PC-3 (cell line): Measurements from ENCODE around the gene JAML. TPM values are rescaled to one million over a fixed set of nuclear protein-coding genes. Genes with fewer than 3 reads are reported as not detected.

Experiments
- ATAC-seq: fragments of 200-7000 bp; cut with Tn5 transposase; 2 replicates; pipeline ENCODE4 v1.9.1; 2020; ENCODE audit warnings: mild to moderate bottlenecking, moderate library complexity
- BruUV-seq: library from RNA; stranded (reverse); fragments of 400-500 nt; replicated peaks from 2 replicates; lab custom pipeline; 2021; lab: Mats Ljungman, UMichigan
- CTCF ChIA-PET: fragments of 300-600 bp; sonication (Branson Sonifier 250); formaldehyde crosslinking; loops from one replicate; lab custom pipeline; 2022; ENCODE audit warnings: antibody characterized with exemption; lab: Charles Lee
- POLR2A ChIA-PET: fragments of 300-600 bp; sonication (Branson Sonifier 250); formaldehyde crosslinking; loops from one replicate; lab custom pipeline; 2022; ENCODE audit warnings: antibody characterized with exemption; ENCODE audit not compliant: unreplicated experiment; lab: Charles Lee
- DNase-seq: peaks from one replicate; pipeline ENCODE4 v3.0.0-alpha.2; 2015
- H2AFZ ChIP-seq: fragments of 300-600 bp; sonication (generic); 2 replicates; pipeline ENCODE4 v1.6.0; 2016; ENCODE audit warnings: antibody characterized with exemption, low read length
- H3F3A ChIP-seq: fragments of 300-600 bp; sonication (generic); one replicate; pipeline ENCODE4 v1.6.0; 2017; ENCODE audit warnings: antibody characterized with exemption, low read length, control low read depth, mild to moderate bottlenecking; ENCODE audit not compliant: unreplicated experiment
- H3K27ac ChIP-seq: fragments of 300-600 bp; sonication (generic); 2 replicates; pipeline ENCODE4 v1.5.1; 2016; ENCODE audit warnings: mild to moderate bottlenecking, low read length
- H3K27me3 ChIP-seq: fragments of 300-600 bp; sonication (generic); 2 replicates; pipeline ENCODE4 v1.6.1; 2016; ENCODE audit warnings: low read length, mixed read lengths
- H3K36me3 ChIP-seq: fragments of 300-600 bp; sonication (generic); 2 replicates; pipeline ENCODE4 v1.6.1; 2016; ENCODE audit warnings: low read depth, mixed run types, low read length, mixed read lengths
- H3K4me1 ChIP-seq: fragments of 300-600 bp; sonication (generic); 2 replicates; pipeline ENCODE4 v1.5.1; 2016; ENCODE audit warnings: low read length; ENCODE audit not compliant: insufficient read depth
- H3K4me2 ChIP-seq: fragments of 300-600 bp; sonication (generic); 2 replicates; pipeline ENCODE4 v1.6.0; 2016; ENCODE audit warnings: low read length
- H3K4me3 ChIP-seq: fragments of 300-600 bp; sonication (generic); 2 replicates; pipeline ENCODE4 v1.5.1; 2016; ENCODE audit warnings: mild to moderate bottlenecking, low read length, mixed read lengths
- H3K79me2 ChIP-seq: fragments of 300-600 bp; sonication (generic); 2 replicates; pipeline ENCODE4 v1.6.1; 2017; ENCODE audit warnings: low read length, mixed read lengths
- H3K9ac ChIP-seq: fragments of 300-600 bp; sonication (generic); 2 replicates; pipeline ENCODE4 v1.6.0; 2016; ENCODE audit warnings: mild to moderate bottlenecking, low read length
- H3K9me2 ChIP-seq: fragments of 300-600 bp; sonication (generic); replicated peaks from 2 replicates; pipeline ENCODE4 v1.6.1; 2016; ENCODE audit warnings: mixed run types, low read length, mixed read lengths
- H3K9me3 ChIP-seq: fragments of 300-600 bp; sonication (generic); 2 replicates; pipeline ENCODE4 v1.6.1; 2016; ENCODE audit warnings: low read length, mixed read lengths
- H4K20me1 ChIP-seq: fragments of 300-600 bp; sonication (generic); 2 replicates; pipeline ENCODE4 v1.6.1; 2016; ENCODE audit warnings: low read length, mixed read lengths
- EZH2 ChIP-seq: fragments of 300-600 bp; sonication (generic); IDR thresholded peaks from one replicate; pipeline ENCODE4 v1.6.1; 2017; ENCODE audit warnings: antibody characterized with exemption, mild to moderate bottlenecking, low read length; ENCODE audit not compliant: unreplicated experiment
- EZH2phosphoT487 ChIP-seq: fragments of 300-600 bp; sonication (generic); IDR thresholded peaks from 2 replicates; pipeline ENCODE4 v1.6.1; 2018; ENCODE audit warnings: mild to moderate bottlenecking, antibody characterized with exemption, low read length, borderline replicate concordance
- intact Hi-C: fragments of 100-400 bp; cut with micrococcal nuclease; formaldehyde crosslinking; loops from 2 replicates; pipeline ENCODE4 v1.9.0; 2023
- total RNA-seq: library from RNA; depleted of rRNA; stranded (reverse); fragments of >200 nt; gene quantifications from 2 replicates; pipeline ENCODE4 v1.2.3, GENCODE V29; 2014
- TF ChIP-seq, protein P1 (sequence below): fragments of 300-600 bp; sonication (generic); conservative IDR thresholded peaks from 2 replicates; pipeline ENCODE4 v1.5.1; 2017; ENCODE audit warnings: antibody characterized with exemption, low read depth, mild to moderate bottlenecking, low read length

The JAML gene
- total RNA-seq, 1 experiment from 2014 or later, result not detected

DNA sequence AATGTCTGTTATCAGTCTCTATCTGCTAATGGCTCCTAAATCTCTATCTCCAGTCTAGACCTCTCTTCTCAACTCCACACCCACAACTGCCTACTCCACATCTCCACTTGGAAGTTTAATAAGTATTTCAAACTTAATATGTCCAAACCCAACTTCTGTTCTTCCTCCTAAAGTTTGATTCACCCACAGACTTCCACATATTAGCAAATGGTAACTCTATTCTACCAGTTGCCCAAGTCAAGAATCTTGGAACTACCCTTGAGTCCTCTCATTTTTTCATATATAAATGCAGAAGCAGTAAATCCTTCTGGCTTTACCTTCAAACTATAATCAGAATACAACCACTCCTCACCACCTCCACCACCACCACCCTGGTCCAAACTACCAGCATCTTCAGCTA is 6.7 kb upstream of the JAML start:
- TF ChIP-seq EZH2, result no peak
- intact Hi-C loops, result no loop called here
- Histone ChIP-seq H3K9me3 (no peaks in the 10 kb centered on the region), H3K79me2 (no peaks in the 10 kb centered on the region), H3K4me2 (no peak overlapping the region), H4K20me1 (no peaks in the 10 kb centered on the region), H3K4me3 (no peak overlapping the region), H3K36me3 (no peaks in the 10 kb centered on the region), H3F3A (no peaks in the 10 kb centered on the region), H3K9ac (no peak overlapping the region), H3K27ac (no peak overlapping the region), H3K9me2 (no peaks in the 10 kb centered on the region), H3K27me3 (no peaks in the 10 kb centered on the region), H2AFZ (no peak overlapping the region), H3K4me1 (peaks cover 22% of the 10 kb centered on the region)
- ATAC-seq (no peak), DNase-seq (no peak)
- BruUV-seq, result no TSS peak
- ChIA-PET POLR2A (no interaction called here), CTCF (no interaction called here)

DNA sequence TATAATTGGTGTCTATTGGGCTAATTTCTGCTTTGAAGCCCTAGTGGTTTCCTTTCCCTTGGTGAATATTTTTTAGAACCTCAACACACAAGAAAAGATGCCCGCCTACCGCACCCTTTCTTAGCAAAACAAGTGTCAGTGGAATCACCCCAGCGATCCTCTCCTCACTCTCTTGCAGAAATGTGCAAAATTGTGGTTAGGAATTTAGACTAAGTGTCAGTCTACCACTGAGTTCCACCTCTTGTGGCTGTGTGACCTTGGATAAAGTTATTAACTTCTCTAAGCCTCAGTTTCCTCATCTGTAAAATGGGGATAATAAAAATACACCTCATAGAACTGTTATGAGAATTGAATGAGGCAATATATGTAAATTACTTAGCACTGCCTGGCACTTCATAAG is 5.3 kb upstream of the JAML start:
- ATAC-seq (no peak), DNase-seq (no peak)
- no peak overlapping the region for H3K9ac ChIP-seq
- H3K9me2 ChIP-seq, result no peaks in the 10 kb centered on the region
- H2AFZ ChIP-seq, result no peak overlapping the region
- H3K9me3 ChIP-seq, result no peaks in the 10 kb centered on the region
- H3F3A ChIP-seq, result no peaks in the 10 kb centered on the region
- BruUV-seq, result no TSS peak
- H3K27ac ChIP-seq, result no peak overlapping the region
- H3K4me3 ChIP-seq, result no peak overlapping the region
- H3K4me1 ChIP-seq, result peaks cover 22% of the 10 kb centered on the region
- ChIA-PET POLR2A (interaction anchor here (0.6 kb wide), 1 partner anchor 289 kb away, joined by 5 read pairs; no protein-coding TSS in a partner anchor), CTCF (no interaction called here)
- H3K4me2 ChIP-seq, result no peak overlapping the region
- H3K27me3 ChIP-seq, result no peaks in the 10 kb centered on the region
- H3K79me2 ChIP-seq, result no peaks in the 10 kb centered on the region
- no peaks in the 10 kb centered on the region for H3K36me3 ChIP-seq
- no peaks in the 10 kb centered on the region for H4K20me1 ChIP-seq
- intact Hi-C loops, result no loop called here
- TF ChIP-seq EZH2phosphoT487 (no peak), EZH2 (no peak)
- TF ChIP-seq, protein P1, sequence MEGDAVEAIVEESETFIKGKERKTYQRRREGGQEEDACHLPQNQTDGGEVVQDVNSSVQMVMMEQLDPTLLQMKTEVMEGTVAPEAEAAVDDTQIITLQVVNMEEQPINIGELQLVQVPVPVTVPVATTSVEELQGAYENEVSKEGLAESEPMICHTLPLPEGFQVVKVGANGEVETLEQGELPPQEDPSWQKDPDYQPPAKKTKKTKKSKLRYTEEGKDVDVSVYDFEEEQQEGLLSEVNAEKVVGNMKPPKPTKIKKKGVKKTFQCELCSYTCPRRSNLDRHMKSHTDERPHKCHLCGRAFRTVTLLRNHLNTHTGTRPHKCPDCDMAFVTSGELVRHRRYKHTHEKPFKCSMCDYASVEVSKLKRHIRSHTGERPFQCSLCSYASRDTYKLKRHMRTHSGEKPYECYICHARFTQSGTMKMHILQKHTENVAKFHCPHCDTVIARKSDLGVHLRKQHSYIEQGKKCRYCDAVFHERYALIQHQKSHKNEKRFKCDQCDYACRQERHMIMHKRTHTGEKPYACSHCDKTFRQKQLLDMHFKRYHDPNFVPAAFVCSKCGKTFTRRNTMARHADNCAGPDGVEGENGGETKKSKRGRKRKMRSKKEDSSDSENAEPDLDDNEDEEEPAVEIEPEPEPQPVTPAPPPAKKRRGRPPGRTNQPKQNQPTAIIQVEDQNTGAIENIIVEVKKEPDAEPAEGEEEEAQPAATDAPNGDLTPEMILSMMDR, result no peak

DNA sequence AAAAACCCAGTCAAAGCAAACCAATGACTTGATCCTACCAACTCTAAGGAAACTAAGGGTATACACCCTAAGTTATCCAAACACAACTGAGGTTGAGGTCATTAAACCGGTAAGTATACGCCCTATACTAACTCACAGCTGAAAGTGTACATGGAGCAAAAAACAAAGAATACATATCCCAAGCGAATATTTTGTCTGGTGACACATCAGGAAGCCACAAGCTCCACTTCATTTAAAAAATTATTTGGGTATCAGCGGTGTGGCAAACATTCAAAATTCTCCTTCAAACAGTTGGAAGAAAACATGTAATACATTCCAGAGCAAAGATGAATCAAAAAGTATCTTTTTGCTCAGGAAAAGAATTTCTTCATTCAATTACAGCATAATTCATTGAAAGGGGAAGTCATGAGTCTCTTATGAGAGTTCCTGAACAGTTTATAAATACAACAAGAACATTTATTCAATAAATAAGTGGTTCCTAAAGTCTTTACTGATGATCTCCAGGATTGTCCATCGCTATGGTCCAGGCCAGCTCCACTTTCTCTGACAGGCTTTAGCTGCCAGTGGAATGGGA is 4.5 kb upstream of the JAML start:
- Histone ChIP-seq H4K20me1 (no peaks in the 10 kb centered on the region), H3K4me3 (no peak overlapping the region), H3K79me2 (no peaks in the 10 kb centered on the region), H3K27ac (no peak overlapping the region; the same call in 1 of the 2 replicates), H3K36me3 (no peaks in the 10 kb centered on the region), H3K9ac (no peak overlapping the region), H3K9me2 (no peaks in the 10 kb centered on the region), H3K27me3 (no peaks in the 10 kb centered on the region), H3F3A (no peaks in the 10 kb centered on the region), H3K4me2 (0 out of 2 replicates have a peak overlapping the region, but pooled peaks have one; percentile 2), H3K4me1 (peaks cover 22% of the 10 kb centered on the region), H2AFZ (no peak overlapping the region), H3K9me3 (no peaks in the 10 kb centered on the region)
- DNase-seq, result peak; percentile 71
- BruUV-seq, result no TSS peak
- ATAC-seq, result peak; percentile 94
- ChIA-PET POLR2A (no interaction called here), CTCF (interaction anchor here (0.9 kb wide), 1 partner anchor 30 kb away, joined by 7 read pairs; no protein-coding TSS in a partner anchor)
- TF ChIP-seq EZH2 (no peak), EZH2phosphoT487 (no peak)
- TF ChIP-seq, protein P1, result no peak
- intact Hi-C loops, result no loop called here
